ENCODE data around the gene IGFBP5.

- TF ChIP-seq, protein P1, sequence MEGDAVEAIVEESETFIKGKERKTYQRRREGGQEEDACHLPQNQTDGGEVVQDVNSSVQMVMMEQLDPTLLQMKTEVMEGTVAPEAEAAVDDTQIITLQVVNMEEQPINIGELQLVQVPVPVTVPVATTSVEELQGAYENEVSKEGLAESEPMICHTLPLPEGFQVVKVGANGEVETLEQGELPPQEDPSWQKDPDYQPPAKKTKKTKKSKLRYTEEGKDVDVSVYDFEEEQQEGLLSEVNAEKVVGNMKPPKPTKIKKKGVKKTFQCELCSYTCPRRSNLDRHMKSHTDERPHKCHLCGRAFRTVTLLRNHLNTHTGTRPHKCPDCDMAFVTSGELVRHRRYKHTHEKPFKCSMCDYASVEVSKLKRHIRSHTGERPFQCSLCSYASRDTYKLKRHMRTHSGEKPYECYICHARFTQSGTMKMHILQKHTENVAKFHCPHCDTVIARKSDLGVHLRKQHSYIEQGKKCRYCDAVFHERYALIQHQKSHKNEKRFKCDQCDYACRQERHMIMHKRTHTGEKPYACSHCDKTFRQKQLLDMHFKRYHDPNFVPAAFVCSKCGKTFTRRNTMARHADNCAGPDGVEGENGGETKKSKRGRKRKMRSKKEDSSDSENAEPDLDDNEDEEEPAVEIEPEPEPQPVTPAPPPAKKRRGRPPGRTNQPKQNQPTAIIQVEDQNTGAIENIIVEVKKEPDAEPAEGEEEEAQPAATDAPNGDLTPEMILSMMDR (IDR thresholded peaks at IDR 0.05 in 4 of 5, conservative IDR thresholded peaks at IDR 0.05 in 1 of 5) = no peak
- TF ChIP-seq POLR2A (IDR thresholded peaks at IDR 0.05) = no peak
Observed at GRCh38 chr2:216648105-216648504, 47.2 kb downstream of the IGFBP5 start.
